K562 (cell line): ENCODE measurements around the gene VPS13C.

Experiments used
- CHD7 ChIP-seq: fragments of 200-600 bp; sonication (generic); IDR thresholded peaks from one replicate; pipeline ENCODE4 v1.6.1; 2012; ENCODE audit warnings: mild to moderate bottlenecking, low read depth, low read length, inconsistent platforms
- ERF ChIP-seq: fragments of 450-650 bp; formaldehyde crosslinking; IDR thresholded peaks from 2 replicates; pipeline ENCODE4 v1.4.0; 2020; ENCODE audit warnings: mild to moderate bottlenecking, mixed read lengths
- FOXK2 ChIP-seq, 2 experiments: fragments of 450-650 bp; IDR thresholded peaks in 1 of 2; conservative IDR thresholded peaks in 1 of 2; 2 replicates each; pipeline ENCODE4 v1.6.1; 2016; ENCODE audit warnings: low read depth in 2 of 2, mild to moderate bottlenecking in 1 of 2
- GATA2 ChIP-seq: sonication (generic); formaldehyde crosslinking; IDR thresholded peaks from 2 replicates; pipeline ENCODE4 v1.4.0; 2020; ENCODE audit warnings: mild to moderate bottlenecking, missing genetic modification reagents
- JUND ChIP-seq, 2 experiments: IDR thresholded peaks; 2 replicates in 1 of 2; 3 replicates in 1 of 2; pipeline ENCODE4 v1.6.1; 2011; ENCODE audit warnings: borderline replicate concordance in 2 of 2, low read depth in 2 of 2, low read length in 2 of 2, improper control_type of control experiment in 1 of 2, missing biosample characterization in 1 of 2, missing genetic modification characterization in 1 of 2, missing genetic modification reagents in 1 of 2
- NCOA4 ChIP-seq: fragments of 450-650 bp; IDR thresholded peaks from 2 replicates; pipeline ENCODE4 v1.6.1; 2018; ENCODE audit warnings: mild to moderate bottlenecking; ENCODE audit not compliant: partially characterized antibody
- NR1H2 ChIP-seq: sonication (generic); formaldehyde crosslinking; IDR thresholded peaks from 2 replicates; pipeline ENCODE4 v1.4.0; 2020; ENCODE audit warnings: mild to moderate bottlenecking, missing genetic modification reagents
- NR2C2 ChIP-seq, 2 experiments: fragments of 200-800 bp in 1 of 2; sonication (Bioruptor generic) in 1 of 2; sonication (generic) in 1 of 2; formaldehyde crosslinking in 1 of 2; IDR thresholded peaks; 2 replicates each; pipeline versions ENCODE4 v1.6.1 to v1.8.0; 2016 to 2022; ENCODE audit warnings: mild to moderate bottlenecking in 1 of 2, missing compliant biosample characterization in 1 of 2, missing genetic modification characterization in 1 of 2, missing genetic modification reagents in 1 of 2
- NR2F6 ChIP-seq: fragments of 450-650 bp; formaldehyde crosslinking; IDR thresholded peaks from 2 replicates; pipeline ENCODE4 v1.4.0; 2020; ENCODE audit warnings: mild to moderate bottlenecking
- PRPF4 ChIP-seq: fragments of 200-400 bp; formaldehyde crosslinking; IDR thresholded peaks from one replicate; pipeline ENCODE4 v1.6.1; 2017; ENCODE audit warnings: low read length, low read depth, mild to moderate bottlenecking; ENCODE audit not compliant: insufficient read depth, poor library complexity, severe bottlenecking
- RAD21 ChIP-seq, 2 experiments: fragments of 250-450 bp in 1 of 2; fragments of 450-650 bp in 1 of 2; sonication (Bioruptor Pico) in 1 of 2; formaldehyde crosslinking in 1 of 2; IDR thresholded peaks in 1 of 2; conservative IDR thresholded peaks in 1 of 2; 2 replicates each; pipeline versions ENCODE4 v1.4.0 to v1.8.0; 2020 to 2022; ENCODE audit warnings: mild to moderate bottlenecking in 2 of 2, moderate library complexity in 1 of 2
- REST ChIP-seq, 2 experiments: fragments of 450-650 bp; formaldehyde crosslinking in 1 of 2; IDR thresholded peaks; 2 replicates each; pipeline versions ENCODE4 v1.4.0 to v1.6.1; 2014 to 2020; ENCODE audit warnings: mild to moderate bottlenecking in 2 of 2, borderline replicate concordance in 1 of 2, low read depth in 1 of 2
- ZNF121 ChIP-seq: sonication (generic); formaldehyde crosslinking; conservative IDR thresholded peaks from 2 replicates; pipeline ENCODE4 v1.8.0; 2022; ENCODE audit warnings: missing genetic modification reagents

GRCh38 chr15:61831505-61831921, 228.7 kb downstream of the VPS13C start:
- TF ChIP-seq ERF (no peak), NCOA4 (no peak), PRPF4 (no peak), RAD21 (CRISPR knock-in tag; conservative IDR thresholded peaks at IDR 0.05 in 1 of 2, IDR thresholded peaks at IDR 0.05 in 1 of 2) (no peak), NR2F6 (no peak), NR1H2 (CRISPR knock-in tag) (no peak), ZNF121 (CRISPR knock-in tag) (no peak), CHD7 (no peak), REST (IDR thresholded peaks at IDR 0.05; ENCODE audit: borderline replicate concordance) (no peak), REST (CRISPR knock-in tag; IDR thresholded peaks at IDR 0.05; ENCODE audit: low read depth) (no peak), GATA2 (CRISPR knock-in tag) (no peak), NR2C2 (CRISPR knock-in tag; IDR thresholded peaks at IDR 0.05) (no peak), NR2C2 (tag; IDR thresholded peaks at IDR 0.05) (no peak), JUND (IDR thresholded peaks at IDR 0.05; ENCODE audit: borderline replicate concordance, low read depth, low read length) (no peak), JUND (tag; IDR thresholded peaks at IDR 0.05; ENCODE audit: borderline replicate concordance, low read depth, low read length) (no peak), FOXK2 (conservative IDR thresholded peaks at IDR 0.05 in 1 of 2, IDR thresholded peaks at IDR 0.05 in 1 of 2; ENCODE audit: low read depth in 2 of 2) (no peak)
